Measurements from ENCODE around the gene EDIL3.

DNA sequence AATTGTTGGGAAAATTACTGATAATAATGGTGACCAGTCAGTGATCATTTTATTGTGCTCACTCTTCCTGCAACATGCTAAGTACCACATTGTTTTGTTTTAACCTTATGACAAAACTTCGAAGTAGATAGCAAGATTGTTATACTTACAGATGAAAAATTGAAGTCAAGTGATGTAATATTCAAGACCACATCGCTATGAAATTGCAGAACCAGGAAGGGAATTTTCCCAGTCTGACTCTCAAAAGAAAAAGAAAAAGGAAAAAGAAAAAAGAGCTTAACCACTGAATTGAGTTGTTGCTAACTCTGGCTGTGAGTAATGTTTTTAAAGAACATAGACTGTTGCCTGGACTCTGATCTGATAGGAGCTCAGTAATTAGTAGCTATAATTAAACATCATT lies 493.4 kb downstream of the EDIL3 start:
- TF ChIP-seq POLR2A (IDR thresholded peaks at IDR 0.05; ENCODE audit: low read depth, low read length) (no peak), POLR2AphosphoS5 (IDR thresholded peaks at IDR 0.05; ENCODE audit: low read depth, low read length) (no peak), TAF1 (IDR thresholded peaks at IDR 0.05; ENCODE audit: low read depth, low read length) (no peak), SPI1 (IDR thresholded peaks at IDR 0.05; ENCODE audit: low read depth, low read length) (no peak), POU2F2 (IDR thresholded peaks at IDR 0.05; ENCODE audit: low read depth, low read length) (no peak), PAX5 (IDR thresholded peaks at IDR 0.05; ENCODE audit: insufficient read depth, low read length, severe bottlenecking) (no peak)

Data from GM12891 (cell line).